Ascending aorta (tissue), 2 donors: ENCODE measurements around the gene LMTK2. TPM values are rescaled to one million over a fixed set of nuclear protein-coding genes. Genes with fewer than 3 reads are reported as not detected.

Experiments used
- DNase-seq, 2 donors: peaks; one replicate each; pipeline ENCODE4 v3.0.0-alpha.2; 2019; ENCODE audit warnings: low spot score in 2 of 2
- H3K27ac ChIP-seq, 2 donors: fragments of 200-600 bp; sonication (generic); one replicate each; pipeline ENCODE4 v1.5.1; 2016 to 2017; ENCODE audit warnings: mild to moderate bottlenecking in 1 of 2
- H3K27me3 ChIP-seq: fragments of 200-600 bp; sonication (generic); one replicate; pipeline ENCODE4 v1.5.1; 2017
- H3K36me3 ChIP-seq, 2 donors: fragments of 200-600 bp; sonication (generic); one replicate each; pipeline ENCODE4 v1.5.1; 2016
- H3K4me1 ChIP-seq, 2 donors: fragments of 200-600 bp; sonication (generic); one replicate each; pipeline ENCODE4 v1.5.1; 2016 to 2017; ENCODE audit warnings: mild to moderate bottlenecking in 1 of 2
- H3K4me3 ChIP-seq, 2 donors: fragments of 200-600 bp; sonication (generic); one replicate each; pipeline ENCODE4 v1.5.1; 2016 to 2017; ENCODE audit warnings: mild to moderate bottlenecking in 1 of 2
- H3K9me3 ChIP-seq, 2 donors: fragments of 200-600 bp; sonication (generic); one replicate each; pipeline ENCODE4 v1.5.1; 2016
- CTCF ChIP-seq, 3 experiments: fragments of 200-600 bp in 2 of 3; fragments of 450-650 bp in 1 of 3; sonication (generic) in 2 of 3; IDR thresholded peaks; one replicate each; pipeline ENCODE4 v1.5.1; 2016 to 2019; ENCODE audit warnings: antibody characterized with exemption in 3 of 3, mild to moderate bottlenecking in 1 of 3, moderate library complexity in 1 of 3
- intact Hi-C: fragments of 100-400 bp; cut with DNase I; formaldehyde crosslinking; loops from one replicate; pipeline ENCODE4 v1.15.1; 2023
- total RNA-seq: library from RNA; depleted of rRNA; stranded (reverse); fragments of >200 nt; gene quantifications from one replicate; pipeline ENCODE4 v1.1.0, GENCODE V29; 2016

LMTK2 gene
- total RNA-seq, 1 donor from 2014 or later: 11.8 TPM

- H3K4me1 ChIP-seq: no peaks in the 10 kb centered on the region
- DNase-seq: no peak
- TF ChIP-seq CTCF (IDR thresholded peaks at IDR 0.05): peak; percentile 71 to 81 (median 75)
Measured at GRCh38 chr7:98168181-98168903, 61.7 kb downstream of the LMTK2 start.

GRCh38 chr7:98168904-98169621, 62.4 kb downstream of the LMTK2 start:
- Histone ChIP-seq H3K36me3 (peaks cover 5 to 10% of the 10 kb centered on the region in 2 donors), H3K27me3 (no peaks in the 10 kb centered on the region), H3K9me3 (no peaks in the 10 kb centered on the region), H3K4me3 (no peak overlapping the region), H3K27ac (no peak overlapping the region), H3K4me1 (no peaks in the 10 kb centered on the region)
- DNase-seq: no peak
- intact Hi-C loops: loop anchor here (1.0 to 10.0 kb wide), 3 partner anchors 63 to 304 kb away; partner anchors contain the start of gene LMTK2
- no peak for TF ChIP-seq CTCF (IDR thresholded peaks at IDR 0.05)

More at GRCh38 chr7:98168181-98168903, 61.7 kb downstream of the LMTK2 start:
- intact Hi-C loops: loop anchor here (1.0 to 10.0 kb wide), 3 partner anchors 62 to 304 kb away; partner anchors contain the start of gene LMTK2
- peaks cover 5 to 10% of the 10 kb centered on the region in 2 donors for H3K36me3 ChIP-seq
- H3K27me3 ChIP-seq: no peaks in the 10 kb centered on the region
- H3K27ac ChIP-seq: no peak overlapping the region
- H3K4me3 ChIP-seq: no peak overlapping the region
- no peaks in the 10 kb centered on the region for H3K9me3 ChIP-seq

- peaks cover 14 to 26% of the 10 kb centered on the region in 2 donors for H3K36me3 ChIP-seq
- H3K4me1 ChIP-seq: no peaks in the 10 kb centered on the region
- no peak overlapping the region for H3K27ac ChIP-seq
- DNase-seq: no peak
- H3K27me3 ChIP-seq: no peaks in the 10 kb centered on the region
- intact Hi-C loops: no loop called here
- H3K9me3 ChIP-seq: no peaks in the 10 kb centered on the region
- no peak overlapping the region for H3K4me3 ChIP-seq
- TF ChIP-seq CTCF (IDR thresholded peaks at IDR 0.05): no peak
Measured at GRCh38 chr7:98170966-98171365, 64.3 kb downstream of the LMTK2 start.

- TF ChIP-seq CTCF (IDR thresholded peaks at IDR 0.05): no peak
- H3K36me3 ChIP-seq: peaks cover 14 to 26% of the 10 kb centered on the region in 2 donors
- intact Hi-C loops: no loop called here
- no peak overlapping the region for H3K27ac ChIP-seq
- no peaks in the 10 kb centered on the region for H3K9me3 ChIP-seq
- no peaks in the 10 kb centered on the region for H3K4me1 ChIP-seq
- no peaks in the 10 kb centered on the region for H3K27me3 ChIP-seq
- DNase-seq: no peak
- H3K4me3 ChIP-seq: no peak overlapping the region
Measured at GRCh38 chr7:98171449-98171848, 64.8 kb downstream of the LMTK2 start.

GRCh38 chr7:98174334-98175259, 67.9 kb downstream of the LMTK2 start:
- TF ChIP-seq CTCF (IDR thresholded peaks at IDR 0.05): no peak
- no peak overlapping the region for H3K4me3 ChIP-seq
- no peak for DNase-seq
- intact Hi-C loops: no loop called here
- no peaks in the 10 kb centered on the region for H3K9me3 ChIP-seq
- H3K36me3 ChIP-seq: peaks cover 16 to 26% of the 10 kb centered on the region in 2 donors
- no peaks in the 10 kb centered on the region for H3K4me1 ChIP-seq
- no peaks in the 10 kb centered on the region for H3K27me3 ChIP-seq
- no peak overlapping the region for H3K27ac ChIP-seq
